ENCODE results near the gene KIAA1549.

Gene KIAA1549

GRCh38 chr7:138861051-138861450 is 120.1 kb downstream of the KIAA1549 start:
- in situ Hi-C loops (cut with MboI; ENCODE audit: low sequenced_read_pairs) = no loop called here

- in situ Hi-C loops (cut with MboI; ENCODE audit: low sequenced_read_pairs) = no loop called here
These were observed 123.5 kb downstream of the KIAA1549 start for GRCh38 chr7:138857728-138858127.

DNA sequence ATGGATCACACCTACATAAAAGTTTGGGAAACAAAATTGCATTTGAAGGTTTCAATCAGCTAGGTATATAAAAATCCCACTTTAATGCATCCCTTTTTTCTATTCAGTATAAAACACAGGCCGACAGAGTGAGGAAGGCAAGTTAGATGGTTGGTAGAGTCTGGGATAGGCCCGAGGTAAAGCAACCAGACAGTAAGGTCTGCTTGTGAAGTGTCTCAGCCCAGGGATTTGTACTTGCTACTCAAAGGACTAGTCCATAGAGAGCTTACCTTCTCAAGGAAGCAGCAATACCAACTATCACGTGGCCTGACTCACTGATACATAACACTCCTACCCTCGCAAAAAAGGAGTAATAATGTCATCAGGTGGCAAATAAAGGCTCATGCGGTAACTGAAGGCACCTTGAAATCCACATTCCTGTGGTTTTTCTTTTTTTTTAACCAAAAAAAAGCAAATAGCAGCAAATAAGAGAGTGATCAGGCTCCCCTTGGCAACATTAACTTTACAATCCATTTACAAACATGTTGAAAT is 127.0 kb downstream of the KIAA1549 start:
- in situ Hi-C loops (cut with MboI; ENCODE audit: low sequenced_read_pairs) = no loop called here

- in situ Hi-C loops (cut with MboI; ENCODE audit: low sequenced_read_pairs) = no loop called here
These were observed 127.7 kb downstream of the KIAA1549 start for GRCh38 chr7:138853448-138853847.

DNA sequence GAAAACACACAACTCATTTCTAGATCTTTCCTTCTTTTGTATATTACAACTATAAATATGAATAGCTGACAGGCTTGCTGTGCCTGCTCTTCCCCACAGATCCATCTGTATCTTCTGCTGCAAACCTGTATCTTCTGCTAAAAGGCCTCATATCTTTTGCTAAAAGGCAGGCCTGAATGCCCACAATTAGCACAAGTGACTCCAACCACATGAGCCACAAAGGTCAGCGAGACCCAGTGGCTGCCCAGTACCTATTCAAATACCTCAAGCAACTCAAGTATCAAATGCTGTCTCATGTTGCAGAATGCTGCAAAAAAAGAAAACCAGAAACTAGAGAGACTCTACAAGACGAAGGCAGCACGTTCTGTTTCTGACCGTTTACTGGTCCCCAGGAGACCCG is 128.7 kb downstream of the KIAA1549 start:
- in situ Hi-C loops (cut with MboI; ENCODE audit: low sequenced_read_pairs) = no loop called here

GRCh38 chr7:138849701-138850100 is 131.5 kb downstream of the KIAA1549 start:
- in situ Hi-C loops (cut with MboI; ENCODE audit: low sequenced_read_pairs) = no loop called here

- in situ Hi-C loops (cut with MboI; ENCODE audit: low sequenced_read_pairs) = no loop called here
These were observed 132.9 kb downstream of the KIAA1549 start for GRCh38 chr7:138848056-138848980.

- in situ Hi-C loops (cut with MboI; ENCODE audit: low sequenced_read_pairs) = no loop called here
These were observed 135.5 kb downstream of the KIAA1549 start for GRCh38 chr7:138845711-138846110.

- in situ Hi-C loops (cut with MboI; ENCODE audit: low sequenced_read_pairs) = no loop called here
These were observed 137.3 kb downstream of the KIAA1549 start for GRCh38 chr7:138843632-138844580.

DNA sequence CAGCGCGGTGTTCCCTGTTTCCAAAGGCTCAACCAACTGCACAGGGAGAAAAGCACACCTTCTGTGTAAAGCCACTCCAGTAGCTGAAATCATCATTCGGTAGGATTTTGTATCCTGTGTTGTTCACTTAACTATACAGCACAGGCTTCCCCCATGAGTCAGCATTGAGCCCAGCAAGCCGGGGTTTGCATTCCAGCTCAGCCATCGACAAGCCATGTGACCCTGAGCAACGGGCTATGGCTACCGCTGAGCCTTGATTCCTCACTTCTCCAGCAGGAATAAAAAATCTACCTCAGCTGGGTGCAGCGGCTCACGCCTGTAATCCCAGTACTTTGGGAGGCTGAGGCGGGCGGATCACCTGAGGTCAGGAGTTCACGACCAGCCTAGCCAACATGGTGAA is 139.1 kb downstream of the KIAA1549 start:
- in situ Hi-C loops (cut with MboI; ENCODE audit: low sequenced_read_pairs) = no loop called here

GRCh38 chr7:138838166-138838565 is 143.0 kb downstream of the KIAA1549 start:
- in situ Hi-C loops (cut with MboI; ENCODE audit: low sequenced_read_pairs) = no loop called here

DNA sequence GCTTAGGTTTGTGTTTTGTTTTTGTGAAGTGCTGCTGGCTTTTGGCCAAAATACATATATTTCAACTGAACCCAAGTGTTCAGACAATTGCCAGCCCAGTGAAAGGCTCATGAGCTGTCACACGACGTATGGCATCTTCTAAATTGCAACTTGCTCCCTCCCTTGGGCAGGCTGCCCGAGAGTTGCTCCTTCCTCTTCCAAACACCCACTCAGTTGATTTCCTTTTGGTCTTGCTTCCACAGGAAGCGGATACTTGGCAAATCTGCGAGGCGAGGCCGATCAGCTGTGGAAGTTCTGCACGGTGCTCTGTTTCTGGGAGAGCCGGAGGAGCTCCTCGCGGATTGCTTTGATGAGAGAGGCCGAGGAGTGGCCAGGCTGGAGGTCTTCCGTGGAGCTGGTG is 143.6 kb downstream of the KIAA1549 start:
- in situ Hi-C loops (cut with MboI; ENCODE audit: low sequenced_read_pairs) = no loop called here

GRCh38 chr7:138835087-138835486 is 146.1 kb downstream of the KIAA1549 start:
- in situ Hi-C loops (cut with MboI; ENCODE audit: low sequenced_read_pairs) = no loop called here

DNA sequence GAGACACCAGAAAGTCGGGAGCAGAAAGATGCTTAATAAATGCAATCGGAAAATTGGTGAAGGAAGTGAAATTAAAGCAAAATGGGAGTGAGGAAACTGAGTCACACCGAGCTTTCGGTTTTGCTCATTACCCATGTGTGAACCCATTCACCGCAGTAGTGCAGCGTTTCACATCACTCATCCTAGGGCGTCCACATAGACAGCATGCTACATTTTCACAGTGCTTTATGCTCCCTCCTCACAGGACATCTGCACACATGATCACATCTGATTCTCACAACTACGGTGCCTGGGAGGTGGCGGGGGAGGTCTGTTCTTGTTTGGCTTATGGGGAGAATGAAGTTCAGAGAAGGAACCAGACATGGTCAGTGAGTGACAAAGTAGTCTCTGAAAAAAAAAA is 146.6 kb downstream of the KIAA1549 start:
- in situ Hi-C loops (cut with MboI; ENCODE audit: low sequenced_read_pairs) = no loop called here

DNA sequence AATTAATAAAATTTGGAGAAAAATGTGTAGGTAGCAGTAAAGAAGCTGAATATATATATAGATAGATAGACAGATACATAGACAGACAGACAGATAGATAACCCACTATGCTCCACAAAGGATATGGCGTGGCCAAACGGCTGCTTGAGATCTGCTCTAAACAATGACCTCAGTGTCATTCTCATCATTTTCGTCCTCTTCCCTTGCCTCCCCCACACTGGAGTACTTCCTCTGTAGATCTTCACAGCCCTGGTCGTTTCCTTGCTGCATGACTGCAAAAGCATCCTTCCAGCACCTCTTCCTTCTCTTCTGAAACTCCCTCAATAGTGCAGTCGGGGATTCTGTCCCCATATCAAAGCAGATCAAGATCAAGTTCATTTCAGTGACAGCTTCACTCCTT is 147.6 kb downstream of the KIAA1549 start:
- in situ Hi-C loops (cut with MboI; ENCODE audit: low sequenced_read_pairs) = no loop called here

DNA sequence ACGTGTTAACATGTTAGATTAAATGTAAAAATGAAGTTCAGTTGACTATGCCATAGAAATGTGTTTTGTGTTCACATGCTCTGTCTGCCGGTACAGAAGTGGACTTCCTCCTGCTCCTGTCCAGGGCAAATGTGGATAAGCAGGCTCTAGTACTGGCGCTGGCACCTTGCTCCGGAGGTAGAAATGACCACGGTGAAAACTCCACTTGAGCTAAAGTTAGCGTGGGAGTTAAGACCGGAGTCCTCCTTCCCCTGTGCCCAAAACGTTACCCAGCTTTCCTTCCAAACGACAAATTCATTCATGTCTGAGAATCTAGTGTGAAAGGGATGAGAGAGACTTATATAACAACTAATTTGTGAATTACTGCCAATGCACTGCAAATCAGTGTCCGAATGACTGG is 148.2 kb downstream of the KIAA1549 start:
- in situ Hi-C loops (cut with MboI; ENCODE audit: low sequenced_read_pairs) = no loop called here

DNA sequence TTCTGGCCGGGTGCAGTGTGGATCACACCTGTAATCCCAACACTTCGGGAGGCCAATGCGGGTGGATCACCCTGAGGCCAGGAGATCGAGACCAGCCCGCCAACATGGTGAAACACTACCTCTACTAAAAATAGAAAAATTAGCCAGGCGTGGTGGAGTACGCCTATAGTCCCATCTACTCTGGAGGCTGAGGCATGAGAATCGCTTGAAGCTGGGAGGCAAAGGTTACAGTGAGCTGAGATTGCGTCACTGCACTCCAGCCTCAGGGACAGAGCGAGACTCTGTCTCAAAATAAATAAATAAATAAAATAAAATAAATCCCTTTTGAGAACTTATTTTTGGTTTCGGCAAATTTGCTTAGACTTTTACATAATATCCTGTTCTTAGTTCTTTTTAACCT is 151.9 kb downstream of the KIAA1549 start:
- in situ Hi-C loops (cut with MboI; ENCODE audit: low sequenced_read_pairs) = no loop called here

- in situ Hi-C loops (cut with MboI; ENCODE audit: low sequenced_read_pairs) = no loop called here
These were observed 152.9 kb downstream of the KIAA1549 start for GRCh38 chr7:138828302-138828701.

GRCh38 chr7:138825049-138825721 is 156.0 kb downstream of the KIAA1549 start:
- in situ Hi-C loops (cut with MboI; ENCODE audit: low sequenced_read_pairs) = no loop called here

- in situ Hi-C loops (cut with MboI; ENCODE audit: low sequenced_read_pairs) = no loop called here
These were observed 158.2 kb downstream of the KIAA1549 start for GRCh38 chr7:138822867-138823535.

All from hTERT RPE-1 (cell line).